H1 (cell line): ENCODE data around the gene SLC2A4. TPM values are rescaled to one million over a fixed set of nuclear protein-coding genes. Genes with fewer than 3 reads are reported as not detected.
A peak's percentile ranks its signal among the peaks of the same experiment; 100 is the strongest.

Experiments
- CTCF ChIA-PET: fragments of 300-600 bp; sonication (Branson Sonifier 250); formaldehyde crosslinking; loops from one replicate; lab custom pipeline; 2021; ENCODE audit not compliant: partially characterized antibody; lab: Charles Lee
- POLR2A ChIA-PET: fragments of 300-600 bp; sonication (Branson Sonifier 250); formaldehyde crosslinking; loops from one replicate; lab custom pipeline; 2021; ENCODE audit warnings: inconsistent platforms; ENCODE audit not compliant: partially characterized antibody; lab: Charles Lee
- DNase-seq, 2 experiments: peaks; one replicate each; pipeline versions ENCODE4 v3.0.0 to v3.0.0-alpha.2; 2010 to 2022; ENCODE audit warnings: low spot score in 2 of 2, low read depth in 1 of 2, mixed read lengths in 1 of 2
- FAIRE-seq: peaks from 2 replicates; lab custom pipeline; 2011; peaks lifted over from hg19 to GRCh38; lab: Jason Lieb, UNC
- H2AFZ ChIP-seq: 2 replicates; pipeline ENCODE4 v1.8.1; 2012; ENCODE audit warnings: low read length, inconsistent platforms
- H2AK5ac ChIP-seq: 2 replicates; pipeline ENCODE4 v1.6.1; 2013; ENCODE audit warnings: low read depth, low read length
- H2BK120ac ChIP-seq: replicated peaks from 2 replicates; pipeline ENCODE3; 2013; ENCODE audit warnings: low read depth, low read length, inconsistent platforms
- H2BK12ac ChIP-seq: 2 replicates; pipeline ENCODE4 v1.6.1; 2013; ENCODE audit warnings: low read depth, low read length
- H2BK15ac ChIP-seq: 2 replicates; pipeline ENCODE4 v1.6.1; 2013; ENCODE audit warnings: low read length
- H2BK20ac ChIP-seq: 2 replicates; pipeline ENCODE4 v1.6.1; 2013; ENCODE audit warnings: low read length
- H2BK5ac ChIP-seq: 2 replicates; pipeline ENCODE4 v1.6.1; 2013; ENCODE audit warnings: low read depth, low read length
- H3K14ac ChIP-seq: 2 replicates; pipeline ENCODE4 v1.6.1; 2013; ENCODE audit warnings: inconsistent platforms; ENCODE audit not compliant: insufficient read length
- H3K18ac ChIP-seq: 2 replicates; pipeline ENCODE4 v1.6.1; 2013; ENCODE audit warnings: low read length; ENCODE audit errors: extremely low read depth
- H3K23ac ChIP-seq: 2 replicates; pipeline ENCODE4 v1.6.1; 2013; ENCODE audit warnings: inconsistent platforms; ENCODE audit not compliant: insufficient read length
- H3K23me2 ChIP-seq: 2 replicates; pipeline ENCODE4 v1.6.1; 2013; ENCODE audit warnings: low read depth, low read length
- H3K27ac ChIP-seq: 2 replicates; pipeline ENCODE4 v1.6.1; 2011; ENCODE audit warnings: low read depth, low read length, inconsistent platforms
- H3K27me3 ChIP-seq, 4 experiments: replicated peaks in 1 of 4; 1 replicate in 1 of 4; 2 replicates in 3 of 4; pipeline versions ENCODE4 v1.6.1 to v1.8.1; 2011 to 2013; ENCODE audit warnings: low read length in 3 of 4, mild to moderate bottlenecking in 3 of 4, inconsistent platforms in 2 of 4, mixed read lengths in 2 of 4, moderate library complexity in 1 of 4; ENCODE audit not compliant: control insufficient read depth in 3 of 4, insufficient read depth in 3 of 4; ENCODE audit errors: extremely low read depth in 1 of 4
- H3K36me3 ChIP-seq, 4 experiments: 2 replicates each; pipeline versions ENCODE4 v1.6.1 to v1.8.1; 2011 to 2013; ENCODE audit warnings: mild to moderate bottlenecking in 4 of 4, low read length in 3 of 4, moderate library complexity in 2 of 4, control low read depth in 1 of 4, inconsistent platforms in 1 of 4; ENCODE audit not compliant: insufficient read depth in 4 of 4, control insufficient read depth in 2 of 4
- H3K4ac ChIP-seq: replicated peaks from 2 replicates; pipeline ENCODE3; 2013; ENCODE audit warnings: low read length, low read depth, mixed read lengths, inconsistent platforms; ENCODE audit not compliant: insufficient read length
- H3K4me1 ChIP-seq, 4 experiments: replicated peaks in 1 of 4; 1 replicate in 1 of 4; 2 replicates in 3 of 4; pipeline versions ENCODE4 v1.6.1 to v1.8.1; 2011 to 2013; ENCODE audit warnings: low read length in 3 of 4, inconsistent platforms in 2 of 4, mixed read lengths in 1 of 4; ENCODE audit not compliant: insufficient read depth in 4 of 4, control insufficient read depth in 3 of 4
- H3K4me2 ChIP-seq, 2 experiments: 2 replicates each; pipeline versions ENCODE4 v1.6.1 to v1.8.1; 2011 to 2013; ENCODE audit warnings: low read depth in 2 of 2, low read length in 2 of 2, control low read depth in 1 of 2, inconsistent platforms in 1 of 2, mild to moderate bottlenecking in 1 of 2; ENCODE audit not compliant: insufficient read depth in 1 of 2
- H3K4me3 ChIP-seq, 4 experiments: fragments of 200-600, 300-600 bp in 1 of 4; sonication (generic), shearing (Covaris generic), sonication (Bioruptor Twin) in 1 of 4; 2 replicates each; pipeline versions ENCODE4 v1.5.1 to v1.8.1; 2011 to 2016; ENCODE audit warnings: low read length in 4 of 4, low read depth in 3 of 4, control low read depth in 2 of 4, inconsistent platforms in 2 of 4, mild to moderate bottlenecking in 2 of 4, mixed read lengths in 1 of 4, moderate library complexity in 1 of 4; ENCODE audit not compliant: insufficient read depth in 2 of 4; ENCODE audit errors: extremely low read depth in 1 of 4
- H3K56ac ChIP-seq: replicated peaks from 2 replicates; pipeline ENCODE3; 2013; ENCODE audit warnings: low read depth, mild to moderate bottlenecking, mixed read lengths, low read length, inconsistent platforms; ENCODE audit not compliant: insufficient read length
- H3K79me1 ChIP-seq: 2 replicates; pipeline ENCODE4 v1.6.1; 2013; ENCODE audit warnings: low read depth, low read length, control low read depth
- H3K79me2 ChIP-seq, 2 experiments: 2 replicates each; pipeline versions ENCODE4 v1.6.1 to v1.8.1; 2012 to 2013; ENCODE audit warnings: low read length in 2 of 2, mild to moderate bottlenecking in 2 of 2, inconsistent platforms in 1 of 2; ENCODE audit not compliant: insufficient read depth in 2 of 2, control insufficient read depth in 1 of 2
- H3K9ac ChIP-seq, 4 experiments: replicated peaks in 1 of 4; 1 replicate in 1 of 4; 2 replicates in 3 of 4; pipeline versions ENCODE4 v1.6.1 to v1.8.1; 2011 to 2013; ENCODE audit warnings: low read depth in 3 of 4, low read length in 3 of 4, control low read depth in 2 of 4, mild to moderate bottlenecking in 2 of 4, moderate library complexity in 2 of 4, inconsistent platforms in 1 of 4; ENCODE audit errors: extremely low read depth in 1 of 4
- H3K9me3 ChIP-seq, 2 experiments: 2 replicates each; pipeline versions ENCODE4 v1.6.1 to v1.8.1; 2012 to 2013; ENCODE audit warnings: mild to moderate bottlenecking in 2 of 2, moderate library complexity in 2 of 2, control low read depth in 1 of 2, inconsistent platforms in 1 of 2, low read depth in 1 of 2, low read length in 1 of 2, mixed read lengths in 1 of 2; ENCODE audit not compliant: insufficient read depth in 2 of 2
- H4K20me1 ChIP-seq, 2 experiments: replicated peaks in 1 of 2; 2 replicates each; pipeline versions ENCODE3 to v1.8.1; 2011 to 2013; ENCODE audit warnings: inconsistent platforms in 2 of 2, low read length in 2 of 2, mild to moderate bottlenecking in 1 of 2; ENCODE audit not compliant: insufficient read depth in 2 of 2, control insufficient read depth in 1 of 2
- H4K5ac ChIP-seq: 2 replicates; pipeline ENCODE4 v1.6.1; 2013; ENCODE audit warnings: low read length, low read depth, mixed read lengths, inconsistent platforms; ENCODE audit not compliant: insufficient read length
- H4K8ac ChIP-seq: 2 replicates; pipeline ENCODE4 v1.8.0; 2013; ENCODE audit warnings: mild to moderate bottlenecking, moderate library complexity, low read length, inconsistent platforms; ENCODE audit not compliant: insufficient read depth; ENCODE audit errors: extremely low read depth
- H4K91ac ChIP-seq: replicated peaks from 2 replicates; pipeline ENCODE3; 2013; ENCODE audit warnings: low read length, mixed read lengths, inconsistent platforms; ENCODE audit not compliant: insufficient read length
- POLR2AphosphoS5 ChIP-seq: IDR thresholded peaks from 2 replicates; pipeline ENCODE4 v1.6.1; 2011; ENCODE audit warnings: low read depth, low read length
- TEAD4 ChIP-seq: IDR thresholded peaks from 2 replicates; pipeline ENCODE4 v1.6.1; 2012; ENCODE audit warnings: low read depth, low read length, inconsistent platforms, mixed read lengths
- WGBS, 2 experiments: shearing (Covaris generic) in 1 of 2; methylation state at CpG; one replicate each; pipeline versions ENCODE4 v1.1.6 to v1.1.7; 2013 to 2015; ENCODE audit warnings: low lambda C conversion rate in 2 of 2, mixed read lengths in 2 of 2, inconsistent platforms in 1 of 2, low coverage in 1 of 2, missing lambda C conversion rate in 1 of 2; ENCODE audit not compliant: insufficient replicate concordance in 2 of 2, insufficient coverage in 1 of 2, insufficient read length in 1 of 2; ENCODE audit errors: extremely low coverage in 1 of 2, missing lambda C conversion rate in 1 of 2; 5-methylcytosine and 5-hydroxymethylcytosine counted together
- polyA plus RNA-seq, 7 experiments: library from polyadenylated mRNA; depleted of rRNA in 3 of 7; stranded (reverse) in 5 of 7; unstranded in 2 of 7; fragments of >200 nt in 5 of 7; fragments of 200-250 nt in 2 of 7; gene quantifications; 1 replicate in 5 of 7; 2 replicates in 1 of 7; 4 replicates in 1 of 7; pipeline versions ENCODE4 v1.2.1 to v1.2.3, GENCODE V29; 2011 to 2013; ENCODE audit warnings: missing spikeins in 2 of 7, mixed read lengths in 2 of 7
- total RNA-seq: library from RNA; stranded (reverse); fragmentation: NEBNext Ultra II Directional; extraction: Animal tissue kit (Norgen Biotek cat#: 25700); gene quantifications from 2 replicates; pipeline ENCODE4 v1.2.1, GENCODE V29; 2021

The SLC2A4 gene
- total and polyA plus RNA-seq, 2 of the 8 experiments (the other 6 are each of a cell fraction or from before 2014, with no cell fraction given): 5.7 to 6.9 TPM

GRCh38 chr17:7260151-7260550 is 21.4 kb upstream of the SLC2A4 start:
- H2BK5ac ChIP-seq: peak overlapping the region; percentile 98
- POLR2A ChIA-PET: interaction anchor here (1.0 to 13.7 kb wide), 14 partner anchors 10 to 301 kb away, joined by 3 to 161 read pairs (median 14); partner anchors contain the start of genes ACADVL, ACAP1, CTDNEP1 and DLG4
- peak overlapping the region; percentile 66; the same call in 1 of the 2 replicates for H2AK5ac ChIP-seq
- peak overlapping the region; percentile 92; the same call in 1 of the 2 replicates for H2BK12ac ChIP-seq
- peak overlapping the region; percentile 18; the same call in 1 of the 2 replicates for H2BK15ac ChIP-seq
- WGBS, 2 experiments: 95% methylated on average over 4 of the region's 4 CpGs; no CpG with 5 or more reads in 1 of the 2 experiments
- H3K4ac ChIP-seq: no peak overlapping the region
- H3K79me2 ChIP-seq: peaks cover 0 to 31% of the 10 kb centered on the region in 2 experiments; a peak in 2 of 4 replicates
- peaks cover 4 to 15% (median 6%) of the 10 kb centered on the region in 4 experiments; a peak in 6 of 7 replicates for H3K4me1 ChIP-seq
- peak overlapping the region; percentile 71; the same call in 1 of the 2 replicates for H4K8ac ChIP-seq
- H4K91ac ChIP-seq: no peak overlapping the region
- H2BK20ac ChIP-seq: no peak overlapping the region
- DNase-seq (no peak), FAIRE-seq (no peak)
- no peaks in the 10 kb centered on the region for H3K27me3 ChIP-seq
- H3K18ac ChIP-seq: no peak overlapping the region; the same call in 1 of the 2 replicates
- H3K56ac ChIP-seq: no peak overlapping the region
- TF ChIP-seq TEAD4 (no peak), POLR2AphosphoS5 (peak; percentile 63)
- peaks cover 13% of the 10 kb centered on the region for H3K23me2 ChIP-seq
- H3K4me2 ChIP-seq: peak overlapping the region; percentile 91 to 97
- peaks cover 6 to 11% of the 10 kb centered on the region in 2 experiments for H4K20me1 ChIP-seq
- peak overlapping the region; percentile 93 to 98 (median 96) for H3K4me3 ChIP-seq
- H3K36me3 ChIP-seq: peaks cover 2 to 33% (median 16%) of the 10 kb centered on the region in 4 experiments; a peak in 7 of 8 replicates
- no peak overlapping the region for H2AFZ ChIP-seq
- H3K27ac ChIP-seq: peak overlapping the region; percentile 39; the same call in 1 of the 2 replicates
- H3K79me1 ChIP-seq: peaks cover 9% of the 10 kb centered on the region
- H3K9me3 ChIP-seq: no peaks in the 10 kb centered on the region
- no peak overlapping the region for H3K14ac ChIP-seq
- no peak overlapping the region for H4K5ac ChIP-seq
- H3K23ac ChIP-seq: no peak overlapping the region
- CTCF ChIA-PET: interaction anchor here (1.0 to 1.3 kb wide), 4 partner anchors 11 to 53 kb away, joined by 3 to 5 read pairs (median 4); no protein-coding TSS in a partner anchor
- H2BK120ac ChIP-seq: no peak overlapping the region
- H3K9ac ChIP-seq: peak overlapping the region in 3 of 4 experiments; percentile 80 to 98 (median 94); a peak in 5 of 7 replicates
